Transverse colon (tissue), 4 donors: ENCODE data around the gene TRPM3. TPM values are rescaled to one million over a fixed set of nuclear protein-coding genes. Genes with fewer than 3 reads are reported as not detected.

Experiments
- DNase-seq: peaks from one replicate; pipeline ENCODE4 v3.0.0-alpha.2; 2019
- H3K27ac ChIP-seq, 4 donors: fragments of 200-600 bp; sonication (generic); 2 replicates each; pipeline ENCODE4 v1.5.1; 2016 to 2018; ENCODE audit warnings: inconsistent platforms in 4 of 4
- H3K27me3 ChIP-seq: fragments of 200-600 bp; sonication (generic); 2 replicates; pipeline ENCODE4 v1.5.1; 2017; ENCODE audit warnings: inconsistent platforms
- H3K36me3 ChIP-seq, 4 donors: fragments of 200-600 bp; sonication (generic); 2 replicates each; pipeline ENCODE4 v1.5.1; 2017 to 2019; ENCODE audit warnings: inconsistent platforms in 4 of 4
- H3K4me1 ChIP-seq, 4 donors: fragments of 200-600 bp; sonication (generic); 2 replicates each; pipeline ENCODE4 v1.5.1; 2017 to 2020; ENCODE audit warnings: inconsistent platforms in 4 of 4
- H3K4me3 ChIP-seq, 4 donors: fragments of 200-600 bp; sonication (generic); 1 replicate in 1 of 4; 2 replicates in 3 of 4; pipeline versions ENCODE4 v1.5.1 to v1.6.1; 2017 to 2019; ENCODE audit warnings: inconsistent platforms in 4 of 4
- H3K9me3 ChIP-seq, 2 donors: fragments of 200-600 bp; sonication (generic); 2 replicates each; pipeline ENCODE4 v1.5.1; 2017 to 2019; ENCODE audit warnings: inconsistent platforms in 2 of 2
- EP300 ChIP-seq: sonication (generic); formaldehyde crosslinking; IDR thresholded peaks from one replicate; pipeline ENCODE4 v1.6.1; 2017; ENCODE audit warnings: antibody characterized with exemption, low read depth
- POLR2A ChIP-seq: fragments of 450-650 bp; IDR thresholded peaks from one replicate; pipeline ENCODE4 v1.6.1; 2016; ENCODE audit warnings: antibody characterized with exemption, mild to moderate bottlenecking, moderate library complexity
- POLR2AphosphoS5 ChIP-seq, 3 donors: sonication (generic); formaldehyde crosslinking; IDR thresholded peaks; one replicate each; pipeline ENCODE4 v1.6.1; 2016; ENCODE audit warnings: antibody characterized with exemption in 3 of 3
- WGBS, 2 donors: methylation state at CpG; one replicate each; pipeline ENCODE4 v1.1.5; 2018; ENCODE audit warnings: low coverage in 1 of 2; 5-methylcytosine and 5-hydroxymethylcytosine counted together
- in situ Hi-C, 4 donors: fragments of 200-750 bp; cut with MboI; loops; one replicate each; pipeline versions ENCODE4 v1.15.0 to v1.15.1; 2017; ENCODE audit warnings: low sequenced_read_pairs in 3 of 4, low pct_ligation_motif_present in 1 of 4, low pct_unique_long_range_greater_than_20kb in 1 of 4
- intact Hi-C: fragments of 100-400 bp; cut with DNase I; formaldehyde crosslinking; loops from one replicate; pipeline ENCODE4 v1.15.1; 2023; ENCODE audit warnings: low total_unique reads
- total RNA-seq, 4 donors: library from RNA; depleted of rRNA; stranded (reverse); fragments of >200 nt; gene quantifications; one replicate each; pipeline ENCODE4 v1.1.0, GENCODE V29; 2016
- TF ChIP-seq, protein P1 (sequence below), 5 experiments: fragments of 200-600 bp in 3 of 5; fragments of 450-650 bp in 2 of 5; sonication (generic) in 3 of 5; IDR thresholded peaks; 1 replicate in 2 of 5; 2 replicates in 3 of 5; pipeline ENCODE4 v1.5.1; 2016 to 2017; ENCODE audit warnings: antibody characterized with exemption in 5 of 5, inconsistent platforms in 3 of 5, mild to moderate bottlenecking in 2 of 5, moderate library complexity in 1 of 5

TRPM3 gene
- total RNA-seq, 4 donors from 2014 or later, result 0.16 to 1.2 (median 0.32) TPM

- WGBS, 2 donors, result 89 to 100% methylated on average over 1 to 7 of the region's 7 CpGs
Observed at GRCh38 chr9:70529833-70530232, 591.6 kb downstream of the TRPM3 start.

DNA sequence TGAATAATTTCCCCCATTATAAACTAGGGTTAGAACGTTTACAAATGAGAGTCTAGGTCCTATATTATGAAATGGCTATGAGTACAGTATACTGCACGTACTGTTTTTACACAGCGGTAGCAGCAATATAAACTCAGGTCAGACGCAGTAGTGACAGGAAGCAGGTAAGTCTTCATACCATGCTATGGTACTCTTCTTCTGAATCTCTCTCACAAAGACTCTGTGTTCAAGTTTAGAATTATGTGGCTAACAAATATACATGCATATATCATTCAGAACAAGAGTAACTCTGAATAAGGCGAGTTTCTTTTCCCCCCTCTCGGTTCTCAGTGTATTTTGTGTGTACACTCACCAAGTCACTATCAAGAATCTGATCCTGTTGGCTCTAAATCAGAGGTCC, 592.0 kb downstream of the TRPM3 start:
- DNase-seq, result no peak
- H3K27ac ChIP-seq, result no peak overlapping the region
- intact Hi-C loops (no loop called here), in situ Hi-C loops (no loop called here)
- WGBS, 2 donors, result 80 to 85% methylated on average over 5 to 6 of the region's 6 CpGs
- TF ChIP-seq EP300 (no peak), POLR2A (no peak), POLR2AphosphoS5 (IDR thresholded peaks at IDR 0.05) (no peak)
- TF ChIP-seq, protein P1, sequence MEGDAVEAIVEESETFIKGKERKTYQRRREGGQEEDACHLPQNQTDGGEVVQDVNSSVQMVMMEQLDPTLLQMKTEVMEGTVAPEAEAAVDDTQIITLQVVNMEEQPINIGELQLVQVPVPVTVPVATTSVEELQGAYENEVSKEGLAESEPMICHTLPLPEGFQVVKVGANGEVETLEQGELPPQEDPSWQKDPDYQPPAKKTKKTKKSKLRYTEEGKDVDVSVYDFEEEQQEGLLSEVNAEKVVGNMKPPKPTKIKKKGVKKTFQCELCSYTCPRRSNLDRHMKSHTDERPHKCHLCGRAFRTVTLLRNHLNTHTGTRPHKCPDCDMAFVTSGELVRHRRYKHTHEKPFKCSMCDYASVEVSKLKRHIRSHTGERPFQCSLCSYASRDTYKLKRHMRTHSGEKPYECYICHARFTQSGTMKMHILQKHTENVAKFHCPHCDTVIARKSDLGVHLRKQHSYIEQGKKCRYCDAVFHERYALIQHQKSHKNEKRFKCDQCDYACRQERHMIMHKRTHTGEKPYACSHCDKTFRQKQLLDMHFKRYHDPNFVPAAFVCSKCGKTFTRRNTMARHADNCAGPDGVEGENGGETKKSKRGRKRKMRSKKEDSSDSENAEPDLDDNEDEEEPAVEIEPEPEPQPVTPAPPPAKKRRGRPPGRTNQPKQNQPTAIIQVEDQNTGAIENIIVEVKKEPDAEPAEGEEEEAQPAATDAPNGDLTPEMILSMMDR (IDR thresholded peaks at IDR 0.05), result no peak
- H3K9me3 ChIP-seq, result no peaks in the 10 kb centered on the region
- no peaks in the 10 kb centered on the region for H3K27me3 ChIP-seq
- no peak overlapping the region for H3K4me3 ChIP-seq
- H3K36me3 ChIP-seq, result no peaks in the 10 kb centered on the region
- no peaks in the 10 kb centered on the region for H3K4me1 ChIP-seq

More at GRCh38 chr9:70529833-70530232, 591.6 kb downstream of the TRPM3 start:
- H3K4me1 ChIP-seq, result no peaks in the 10 kb centered on the region
- no peaks in the 10 kb centered on the region for H3K9me3 ChIP-seq
- no peak overlapping the region for H3K4me3 ChIP-seq
- H3K27ac ChIP-seq, result no peak overlapping the region
- no peaks in the 10 kb centered on the region for H3K36me3 ChIP-seq
- DNase-seq, result no peak
- no peak for TF ChIP-seq EP300
- TF ChIP-seq POLR2AphosphoS5 (IDR thresholded peaks at IDR 0.05), result no peak
- TF ChIP-seq, protein P1 (IDR thresholded peaks at IDR 0.05), result no peak
- no peak for TF ChIP-seq POLR2A
- in situ Hi-C loops (no loop called here), intact Hi-C loops (no loop called here)
- H3K27me3 ChIP-seq, result no peaks in the 10 kb centered on the region

DNA sequence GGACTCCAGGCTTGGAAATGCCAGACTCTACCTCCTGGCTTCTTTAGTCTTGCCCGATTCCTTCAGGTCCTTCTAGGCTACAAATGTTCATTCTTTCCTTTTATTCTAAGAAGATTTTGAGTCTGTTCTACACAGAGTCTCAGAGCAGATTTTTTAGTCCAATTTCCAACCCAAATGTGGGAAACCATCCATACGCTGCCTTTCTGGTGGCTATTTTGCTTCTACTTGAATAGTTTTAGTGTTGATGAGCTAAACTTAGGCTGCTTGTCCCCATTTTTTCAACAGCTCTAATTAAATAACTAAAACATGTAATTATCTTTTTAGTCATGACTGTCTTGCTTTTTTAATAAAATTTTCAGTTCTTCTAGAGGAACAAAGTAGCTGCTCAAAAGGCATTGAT, 594.5 kb downstream of the TRPM3 start:
- intact Hi-C loops, result no loop called here
- H3K9me3 ChIP-seq, result no peaks in the 10 kb centered on the region
- in situ Hi-C loops, result no loop called here

GRCh38 chr9:70525519-70525918, 595.9 kb downstream of the TRPM3 start:
- Histone ChIP-seq H3K27ac (no peak overlapping the region), H3K4me1 (no peaks in the 10 kb centered on the region), H3K36me3 (no peaks in the 10 kb centered on the region), H3K9me3 (no peaks in the 10 kb centered on the region), H3K27me3 (no peaks in the 10 kb centered on the region), H3K4me3 (no peak overlapping the region)
- intact Hi-C loops (no loop called here), in situ Hi-C loops (no loop called here)
- WGBS, 2 donors, result 93% methylated on average over 1 of the region's 1 CpG; no CpG with 5 or more reads in 1 of the 2 donors
- TF ChIP-seq, protein P1 (IDR thresholded peaks at IDR 0.05), result no peak
- TF ChIP-seq EP300, result no peak
- no peak for TF ChIP-seq POLR2AphosphoS5 (IDR thresholded peaks at IDR 0.05)
- no peak for TF ChIP-seq POLR2A
- DNase-seq, result no peak

More for the DNA sequence above, 594.5 kb downstream of the TRPM3 start:
- Histone ChIP-seq H3K27me3 (no peaks in the 10 kb centered on the region), H3K4me3 (no peak overlapping the region), H3K27ac (no peak overlapping the region), H3K4me1 (no peaks in the 10 kb centered on the region), H3K36me3 (no peaks in the 10 kb centered on the region)
- WGBS, 2 donors, result 90 to 91% methylated on average over 2 of the region's 2 CpGs
- TF ChIP-seq, protein P1 (IDR thresholded peaks at IDR 0.05), result no peak
- TF ChIP-seq POLR2AphosphoS5 (IDR thresholded peaks at IDR 0.05), result no peak
- no peak for TF ChIP-seq EP300
- no peak for TF ChIP-seq POLR2A
- DNase-seq, result no peak
